Left ventricle myocardium superior (tissue), 1 donor: ENCODE measurements around the gene DLG2. TPM values are rescaled to one million over a fixed set of nuclear protein-coding genes. Genes with fewer than 3 reads are reported as not detected.

ENCODE experiments used
- ATAC-seq: fragments of 200-7000 bp; cut with Tn5 transposase; one replicate; pipeline ENCODE4 v1.9.1; 2020; ENCODE audit warnings: mild to moderate bottlenecking, moderate library complexity
- DNase-seq: peaks from one replicate; pipeline ENCODE4 v3.0.0-alpha.2; 2020
- intact Hi-C: fragments of 100-400 bp; cut with micrococcal nuclease; formaldehyde crosslinking; loops from one replicate; pipeline ENCODE4 v1.11.0; 2022
- total RNA-seq: library from RNA; stranded (reverse); fragmentation: NEBNext Ultra II Directional; extraction: Animal tissue kit (Norgen Biotek cat#: 25700); gene quantifications from one replicate; pipeline ENCODE4 v1.2.1, GENCODE V29; 2021
- donor health status: DM: no; HTN: yes; CAD: no; lungs with severe emphysema.

The DLG2 gene
- total RNA-seq, 1 donor from 2014 or later = 5.7 TPM

GRCh38 chr11:83540112-83540675, 2086.9 kb downstream of the DLG2 start:
- ATAC-seq (no peak), DNase-seq (no peak)
- intact Hi-C loops = no loop called here

DNA sequence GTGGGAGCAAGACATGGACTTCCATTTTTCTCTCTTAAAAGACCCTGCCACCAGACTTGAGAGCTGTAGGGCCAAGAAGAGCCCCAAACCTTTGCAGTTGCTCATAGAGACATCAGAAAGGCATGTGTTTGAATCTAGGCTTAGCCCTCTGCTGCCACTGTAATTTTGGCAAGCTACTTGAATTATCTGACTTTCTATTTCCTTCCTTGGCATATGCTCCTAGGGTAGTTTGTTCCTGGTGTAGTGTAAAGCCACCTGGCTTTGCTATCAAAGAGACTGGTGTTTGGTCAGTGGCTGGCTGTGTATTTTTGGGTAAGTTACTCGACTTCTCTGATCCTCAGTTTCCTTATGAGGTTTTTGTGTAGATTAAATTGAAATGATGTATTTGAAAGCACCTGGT, 2088.9 kb downstream of the DLG2 start:
- DNase-seq (no peak), ATAC-seq (no peak)
- intact Hi-C loops = no loop called here

- intact Hi-C loops = no loop called here
- ATAC-seq (no peak), DNase-seq (no peak)
Observed at GRCh38 chr11:83537131-83537610, 2090.0 kb downstream of the DLG2 start.

- intact Hi-C loops = no loop called here
- DNase-seq (no peak), ATAC-seq (no peak)
Observed at GRCh38 chr11:83533166-83533565, 2094.0 kb downstream of the DLG2 start.

GRCh38 chr11:83528877-83529276, 2098.3 kb downstream of the DLG2 start:
- ATAC-seq = no peak

GRCh38 chr11:83528225-83528624, 2098.9 kb downstream of the DLG2 start:
- intact Hi-C loops = no loop called here
- DNase-seq (no peak), ATAC-seq (no peak)

More at GRCh38 chr11:83528877-83529276, 2098.3 kb downstream of the DLG2 start:
- no peak for DNase-seq
- intact Hi-C loops = no loop called here

GRCh38 chr11:83523676-83524075, 2103.5 kb downstream of the DLG2 start:
- DNase-seq = no peak
- no peak for ATAC-seq
- intact Hi-C loops = no loop called here

- ATAC-seq (no peak), DNase-seq (no peak)
- intact Hi-C loops = no loop called here
Observed at GRCh38 chr11:83522911-83523310, 2104.2 kb downstream of the DLG2 start.

DNA sequence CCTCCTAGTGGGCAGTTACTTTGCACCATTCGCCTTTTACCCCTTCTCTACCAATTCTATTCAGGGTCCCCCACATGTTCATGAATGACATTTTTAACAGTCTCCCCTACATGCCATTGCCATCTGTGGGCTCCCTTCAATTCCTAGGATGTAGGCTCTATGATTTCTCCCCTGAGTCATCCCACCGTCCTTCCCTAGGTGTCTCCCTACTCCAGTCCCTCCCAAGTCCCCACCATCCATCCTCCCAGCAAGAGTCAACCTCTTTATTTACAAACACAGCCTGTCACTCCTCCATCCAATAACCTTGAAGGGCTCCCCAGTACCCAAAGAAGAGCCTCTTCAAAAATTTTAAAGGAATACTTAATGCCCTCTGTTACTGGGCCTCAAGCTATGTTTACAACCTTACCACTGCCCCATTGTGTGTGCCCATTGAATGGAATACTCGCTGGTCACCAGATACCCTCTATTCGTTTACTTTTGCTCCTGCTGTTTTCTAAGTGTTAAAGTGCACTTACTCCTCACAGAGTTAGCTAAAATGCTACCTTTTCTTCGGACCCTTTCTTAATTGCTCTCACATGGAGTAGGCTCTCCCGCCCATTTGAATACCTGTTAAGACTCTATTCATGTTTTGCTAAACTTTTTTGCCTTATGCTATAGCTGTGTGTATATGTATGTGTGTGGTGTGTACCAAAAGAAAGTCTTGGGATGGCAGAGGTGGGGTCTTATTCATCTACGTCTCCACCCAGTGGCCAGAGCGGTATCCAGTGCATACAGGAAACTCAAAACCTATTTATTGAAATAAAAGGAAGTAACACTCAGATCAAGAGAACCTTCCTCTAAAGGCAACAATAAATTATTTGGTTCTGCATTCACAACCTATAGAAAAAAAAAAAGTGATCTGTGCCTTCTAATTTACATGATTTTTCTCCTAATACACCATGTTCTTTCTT, 2105.2 kb downstream of the DLG2 start:
- ATAC-seq (no peak), DNase-seq (no peak)
- intact Hi-C loops = no loop called here

DNA sequence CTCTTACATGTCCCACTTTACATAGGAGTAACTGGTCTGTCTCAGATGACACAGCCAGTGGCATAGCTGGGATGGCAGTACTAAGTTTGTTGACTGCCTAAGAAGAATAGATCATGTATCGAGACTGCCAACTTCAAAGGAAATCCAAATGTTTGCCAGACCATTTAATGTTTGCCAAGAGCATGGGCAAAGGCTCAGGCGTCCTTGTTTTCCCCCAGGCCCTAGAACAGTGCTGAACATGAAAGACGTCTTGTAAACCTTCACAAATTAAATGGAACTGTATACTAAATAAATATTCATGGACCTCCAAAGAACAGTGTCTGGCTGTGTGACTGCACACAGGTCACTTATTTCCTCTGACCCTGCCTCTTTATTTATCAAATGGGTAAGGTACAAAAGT, 2106.3 kb downstream of the DLG2 start:
- intact Hi-C loops = no loop called here
- ATAC-seq (no peak), DNase-seq (no peak)

GRCh38 chr11:83511646-83512045, 2115.5 kb downstream of the DLG2 start:
- intact Hi-C loops = no loop called here
- DNase-seq = no peak
- ATAC-seq = no peak

DNA sequence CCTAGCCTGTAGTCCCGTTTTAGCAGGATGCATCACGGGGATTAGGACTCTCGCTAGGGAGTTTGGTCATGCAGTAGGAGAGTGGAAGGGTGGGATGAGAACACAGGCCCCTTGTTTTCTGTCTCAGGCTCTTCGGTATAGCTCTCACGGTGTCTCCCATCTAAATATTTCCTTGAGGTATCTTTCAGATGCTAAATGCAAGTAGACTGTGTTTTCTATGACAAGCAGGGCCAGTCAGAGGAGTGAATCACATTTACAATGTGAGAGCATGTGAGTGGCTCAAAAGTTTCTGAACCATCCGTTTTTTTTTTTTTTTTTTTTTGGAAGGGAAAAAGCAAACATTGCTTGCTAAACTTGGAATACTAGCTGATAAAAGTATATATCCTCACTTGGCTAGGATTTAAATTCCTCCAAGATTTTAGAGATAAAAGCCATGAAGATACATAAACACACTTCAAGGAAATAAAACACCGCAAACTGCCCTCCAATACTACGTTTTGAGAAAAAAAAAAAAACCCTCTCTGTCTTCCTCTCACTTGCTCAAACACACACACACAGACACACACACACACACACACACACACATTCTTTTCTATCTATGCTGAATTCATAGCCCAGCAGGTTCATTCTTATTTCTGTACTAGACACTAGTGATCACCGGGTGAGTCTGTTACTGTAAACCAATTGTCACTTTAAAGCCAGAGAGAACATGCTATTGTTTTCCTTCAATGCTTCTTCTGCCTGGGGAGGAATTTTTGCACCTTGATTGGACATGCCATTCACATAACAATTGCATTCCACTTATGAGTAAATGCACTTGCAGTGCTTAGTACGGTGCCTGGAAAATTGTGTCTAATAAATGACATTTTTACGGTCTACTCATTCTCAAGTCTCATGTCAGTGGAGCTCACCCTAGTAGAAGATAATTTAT, 2116.3 kb downstream of the DLG2 start:
- DNase-seq (no peak), ATAC-seq (no peak)
- intact Hi-C loops = no loop called here

DNA sequence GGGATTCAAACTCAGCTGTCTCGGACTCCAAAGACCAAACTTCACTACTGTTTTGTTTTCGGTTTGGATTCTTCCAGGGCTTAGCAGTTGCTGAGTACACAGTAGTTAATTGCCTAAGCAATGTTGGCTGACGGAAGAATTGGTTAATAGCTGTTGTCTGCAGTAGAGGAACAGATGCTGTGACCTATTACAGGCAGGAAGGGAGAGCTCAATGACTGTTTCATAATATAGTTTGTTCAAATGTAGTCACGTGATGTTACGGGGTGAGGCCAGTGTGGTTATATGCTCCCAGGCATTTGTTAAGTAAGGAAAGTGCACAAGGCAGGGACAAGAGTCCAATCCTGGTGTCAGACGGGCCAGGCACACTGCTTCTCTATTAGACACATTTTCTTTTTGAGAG, 2118.3 kb downstream of the DLG2 start:
- no peak for DNase-seq
- no peak for ATAC-seq
- intact Hi-C loops = no loop called here

DNA sequence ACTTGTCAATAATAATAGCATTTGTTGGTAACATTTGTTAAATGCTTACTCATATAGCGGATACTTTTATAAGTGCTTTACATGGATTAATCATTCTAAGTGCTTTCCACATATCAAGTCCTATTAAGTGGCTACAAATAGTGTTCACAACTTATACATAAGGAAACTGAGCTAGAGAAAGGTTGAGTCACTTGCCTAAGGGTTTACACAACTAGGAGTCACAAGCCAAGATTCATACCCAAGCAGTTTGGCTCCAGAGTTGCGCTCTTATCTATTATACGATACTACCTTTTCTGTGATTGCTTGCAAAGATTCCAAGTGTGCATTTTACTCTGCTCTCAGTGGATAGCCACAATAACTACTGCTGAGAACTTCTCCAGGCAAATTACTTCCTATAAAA, 2125.1 kb downstream of the DLG2 start:
- DNase-seq (no peak), ATAC-seq (no peak)
- intact Hi-C loops = no loop called here

- no peak for ATAC-seq
- no peak for DNase-seq
- intact Hi-C loops = no loop called here
Observed at GRCh38 chr11:83493917-83494316, 2133.2 kb downstream of the DLG2 start.

- intact Hi-C loops = no loop called here
- DNase-seq = no peak
- ATAC-seq = no peak
Observed at GRCh38 chr11:83493034-83493433, 2134.1 kb downstream of the DLG2 start.

DNA sequence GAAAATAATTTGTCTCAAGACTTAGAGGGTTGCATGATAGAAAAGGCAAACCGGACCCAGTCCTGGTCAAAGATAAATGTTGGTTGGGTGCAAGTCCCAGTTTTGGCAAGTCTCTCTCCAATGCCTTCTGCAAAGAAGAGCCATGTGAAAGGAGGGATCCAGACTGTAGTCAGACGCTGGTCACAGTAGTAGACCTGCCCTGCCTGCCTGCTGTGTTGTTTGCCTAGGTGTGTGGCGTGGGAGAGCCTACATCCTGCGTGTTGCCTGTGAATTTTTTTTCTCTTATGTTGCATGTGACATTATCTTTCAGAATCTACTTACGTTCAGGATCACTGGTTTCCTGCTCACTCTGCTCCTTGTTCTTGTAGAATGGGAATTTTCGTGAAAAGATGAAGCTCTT, 2143.3 kb downstream of the DLG2 start:
- intact Hi-C loops = no loop called here
- ATAC-seq (no peak), DNase-seq (no peak)

GRCh38 chr11:83480811-83481210, 2146.3 kb downstream of the DLG2 start:
- intact Hi-C loops = no loop called here
- no peak for DNase-seq
- ATAC-seq = no peak

GRCh38 chr11:83480251-83480650, 2146.9 kb downstream of the DLG2 start:
- ATAC-seq (no peak), DNase-seq (no peak)
- intact Hi-C loops = no loop called here

- intact Hi-C loops = no loop called here
- ATAC-seq (no peak), DNase-seq (no peak)
Observed at GRCh38 chr11:83477772-83478171, 2149.4 kb downstream of the DLG2 start.
